Measurements from ENCODE around the gene HMGCS2.

HMGCS2 gene

GRCh38 chr1:119701659-119702058 is 67.0 kb downstream of the HMGCS2 start:
- no peak for FAIRE-seq
- no peak for DNase-seq (ENCODE audit: low spot score)

GRCh38 chr1:119700326-119700725 is 68.4 kb downstream of the HMGCS2 start:
- FAIRE-seq (no peak), DNase-seq (ENCODE audit: low spot score) (no peak)

Measured in RCC 7860 (cell line).